Measurements from ENCODE around the gene SDHAF2. TPM values are rescaled to one million over a fixed set of nuclear protein-coding genes. Genes with fewer than 3 reads are reported as not detected.

The SDHAF2 gene
- total RNA-seq, 1 experiment from 2014 or later: 49.1 TPM

GRCh38 chr11:61447601-61448551 lies 18.0 kb downstream of the SDHAF2 start:
- Histone ChIP-seq H3K36me3 (ENCODE audit: insufficient read depth, low read length, poor library complexity, severe bottlenecking) (peaks cover 33% of the 10 kb centered on the region), H3K9me3 (ENCODE audit: low read depth, low read length, poor library complexity, severe bottlenecking) (no peaks in the 10 kb centered on the region), H3K27ac (ENCODE audit: low read depth, low read length, poor library complexity, severe bottlenecking) (no peak overlapping the region), H3K4me1 (ENCODE audit: insufficient read depth, low read length, poor library complexity, severe bottlenecking) (peaks cover 8% of the 10 kb centered on the region), H3K27me3 (replicated peaks; ENCODE audit: insufficient read depth, low read depth, low read length, poor library complexity) (no peaks in the 10 kb centered on the region), H3K4me3 (ENCODE audit: low read depth, low read length, poor library complexity, severe bottlenecking) (no peak overlapping the region)
- ChIA-PET CTCF (interaction anchor here (0.6 to 3.5 kb wide), 4 partner anchors 39 to 97 kb away, joined by 3 to 74 read pairs (median 8); no protein-coding TSS in a partner anchor), POLR2A (ENCODE audit: low non-redundant PET) (interaction anchor here (0.7 kb wide), 1 partner anchor 61 kb away, joined by 4 read pairs; the partner anchor contains the start of gene LRRC10B)
- TF ChIP-seq EZH2 (IDR thresholded peaks at IDR 0.05; ENCODE audit: borderline replicate concordance, low read depth, low read length, poor library complexity, severe bottlenecking) (no peak), CTCF (conservative IDR thresholded peaks at IDR 0.05; ENCODE audit: low read depth, low read length) (no peak)
- intact Hi-C loops (cut with micrococcal nuclease; ENCODE audit: unreplicated experiment): loop anchor here (2.0 to 10.0 kb wide), 3 partner anchors 84 to 287 kb away; no protein-coding TSS in a partner anchor
- no TSS peak for BruUV-seq (replicated peaks)
- DNase-seq (ENCODE audit: low spot score): no peak

- H3K27me3 ChIP-seq (replicated peaks; ENCODE audit: insufficient read depth, low read depth, low read length, poor library complexity): no peaks in the 10 kb centered on the region
- BruUV-seq (replicated peaks): no TSS peak
- peaks cover 28% of the 10 kb centered on the region for H3K36me3 ChIP-seq (ENCODE audit: insufficient read depth, low read length, poor library complexity, severe bottlenecking)
- ChIA-PET POLR2A (ENCODE audit: low non-redundant PET) (no interaction called here), CTCF (interaction anchor here (1.6 kb wide), 1 partner anchor 69 kb away, joined by 5 read pairs; no protein-coding TSS in a partner anchor)
- no peaks in the 10 kb centered on the region for H3K9me3 ChIP-seq (ENCODE audit: low read depth, low read length, poor library complexity, severe bottlenecking)
- TF ChIP-seq CTCF (conservative IDR thresholded peaks at IDR 0.05; ENCODE audit: low read depth, low read length) (no peak), EZH2 (IDR thresholded peaks at IDR 0.05; ENCODE audit: borderline replicate concordance, low read depth, low read length, poor library complexity, severe bottlenecking) (no peak)
- H3K4me1 ChIP-seq (ENCODE audit: insufficient read depth, low read length, poor library complexity, severe bottlenecking): peaks cover 8% of the 10 kb centered on the region
- DNase-seq (ENCODE audit: low spot score): no peak
- H3K27ac ChIP-seq (ENCODE audit: low read depth, low read length, poor library complexity, severe bottlenecking): no peak overlapping the region
- intact Hi-C loops (cut with micrococcal nuclease; ENCODE audit: unreplicated experiment): loop anchor here (5.0 to 10.0 kb wide), 2 partner anchors 84 to 286 kb away; no protein-coding TSS in a partner anchor
- H3K4me3 ChIP-seq (ENCODE audit: low read depth, low read length, poor library complexity, severe bottlenecking): no peak overlapping the region
These were observed 18.6 kb downstream of the SDHAF2 start for GRCh38 chr11:61448552-61448927.

GRCh38 chr11:61452825-61453224 lies 22.9 kb downstream of the SDHAF2 start:
- intact Hi-C loops (cut with micrococcal nuclease; ENCODE audit: unreplicated experiment): no loop called here
- ChIA-PET POLR2A (ENCODE audit: low non-redundant PET) (no interaction called here), CTCF (no interaction called here)
- DNase-seq (ENCODE audit: low spot score): no peak
- Histone ChIP-seq H3K27ac (ENCODE audit: low read depth, low read length, poor library complexity, severe bottlenecking) (no peak overlapping the region), H3K4me3 (ENCODE audit: low read depth, low read length, poor library complexity, severe bottlenecking) (no peak overlapping the region), H3K4me1 (ENCODE audit: insufficient read depth, low read length, poor library complexity, severe bottlenecking) (no peaks in the 10 kb centered on the region), H3K27me3 (replicated peaks; ENCODE audit: insufficient read depth, low read depth, low read length, poor library complexity) (no peaks in the 10 kb centered on the region), H3K9me3 (ENCODE audit: low read depth, low read length, poor library complexity, severe bottlenecking) (no peaks in the 10 kb centered on the region), H3K36me3 (ENCODE audit: insufficient read depth, low read length, poor library complexity, severe bottlenecking) (peaks cover 9% of the 10 kb centered on the region)
- TF ChIP-seq CTCF (conservative IDR thresholded peaks at IDR 0.05; ENCODE audit: low read depth, low read length) (no peak), EZH2 (IDR thresholded peaks at IDR 0.05; ENCODE audit: borderline replicate concordance, low read depth, low read length, poor library complexity, severe bottlenecking) (no peak)
- BruUV-seq (replicated peaks): no TSS peak
